ENCODE data around the gene MTERF2.

Gene MTERF2

DNA sequence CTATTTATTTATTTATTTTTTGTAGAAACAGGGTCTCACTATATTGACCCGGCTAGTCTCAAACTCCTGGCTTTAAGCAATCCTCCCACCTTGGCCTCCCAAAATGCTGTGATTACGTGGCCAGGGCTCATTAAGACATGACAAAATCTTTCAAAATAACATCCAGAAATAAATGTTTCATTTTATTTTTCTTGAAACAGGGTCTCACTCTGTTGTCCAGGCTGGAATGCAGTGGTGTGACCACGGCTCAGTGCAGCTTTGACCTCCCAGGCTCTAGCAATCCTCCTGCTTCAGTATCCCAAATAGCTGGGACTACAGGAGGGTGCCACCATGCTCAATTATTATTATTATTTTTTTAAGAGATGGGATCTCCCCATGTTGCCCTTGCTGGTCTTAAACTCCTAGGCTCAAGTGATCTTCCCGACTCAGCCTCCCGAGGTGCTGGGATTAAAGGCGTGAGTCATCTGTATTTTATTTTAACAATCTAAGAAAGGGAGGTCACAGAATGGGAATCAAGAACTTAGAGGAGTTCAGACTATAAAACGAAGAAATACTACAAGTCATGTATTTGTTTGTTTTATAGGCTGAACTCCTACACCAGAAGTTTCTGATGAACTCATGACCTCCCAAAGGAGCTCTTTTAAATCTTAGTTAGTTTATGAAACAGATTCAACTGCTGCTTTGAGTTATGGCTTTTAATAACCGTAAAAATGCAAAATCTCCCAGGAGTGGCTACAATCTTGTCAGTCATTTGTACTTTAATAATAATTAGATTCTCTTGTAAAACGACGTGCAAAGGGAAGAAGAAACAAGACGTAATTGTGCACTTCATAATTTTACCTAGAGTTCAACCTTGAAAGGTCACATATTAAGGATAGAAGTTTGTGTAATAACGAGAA, 33.3 kb downstream of the MTERF2 start:
- no peak for DNase-seq

DNA sequence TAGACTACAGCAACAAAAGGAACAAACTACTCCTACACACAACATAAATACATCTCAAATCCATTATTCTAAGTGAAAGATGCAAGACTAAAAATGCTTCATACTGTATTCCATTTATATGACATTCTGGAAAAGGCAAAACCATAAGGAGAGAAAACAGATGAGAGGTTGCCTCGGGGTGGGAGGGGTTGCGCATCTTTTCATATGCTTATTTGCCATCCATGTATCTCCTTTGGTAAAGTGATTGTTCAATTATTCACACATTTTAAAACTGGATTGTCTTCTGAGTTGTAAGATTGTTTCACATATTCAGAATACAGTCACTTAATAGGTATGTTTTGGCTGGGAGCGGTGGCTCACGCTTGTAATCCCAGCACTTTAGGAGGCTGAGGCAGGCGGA, 36.4 kb downstream of the MTERF2 start:
- DNase-seq, result no peak

DNA sequence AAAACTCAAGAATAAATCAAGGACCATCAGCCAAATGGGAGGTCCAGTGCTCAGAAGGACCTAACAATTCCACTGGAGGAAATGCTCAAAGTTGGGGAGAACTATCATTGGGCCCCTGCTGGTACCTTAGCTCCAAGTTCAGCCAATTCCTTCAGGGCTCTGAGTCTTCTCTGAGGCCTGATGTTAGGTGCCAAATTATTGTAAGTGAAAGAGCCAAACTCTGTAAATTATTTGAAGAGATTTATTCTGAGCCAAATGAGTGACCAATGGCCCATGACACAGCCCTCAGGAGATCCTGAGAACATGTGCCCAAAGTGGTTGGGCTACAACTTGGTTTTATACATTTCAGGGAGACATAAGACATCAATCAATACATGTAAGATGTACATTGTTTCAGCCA, 39.5 kb downstream of the MTERF2 start:
- no peak for DNase-seq

DNA sequence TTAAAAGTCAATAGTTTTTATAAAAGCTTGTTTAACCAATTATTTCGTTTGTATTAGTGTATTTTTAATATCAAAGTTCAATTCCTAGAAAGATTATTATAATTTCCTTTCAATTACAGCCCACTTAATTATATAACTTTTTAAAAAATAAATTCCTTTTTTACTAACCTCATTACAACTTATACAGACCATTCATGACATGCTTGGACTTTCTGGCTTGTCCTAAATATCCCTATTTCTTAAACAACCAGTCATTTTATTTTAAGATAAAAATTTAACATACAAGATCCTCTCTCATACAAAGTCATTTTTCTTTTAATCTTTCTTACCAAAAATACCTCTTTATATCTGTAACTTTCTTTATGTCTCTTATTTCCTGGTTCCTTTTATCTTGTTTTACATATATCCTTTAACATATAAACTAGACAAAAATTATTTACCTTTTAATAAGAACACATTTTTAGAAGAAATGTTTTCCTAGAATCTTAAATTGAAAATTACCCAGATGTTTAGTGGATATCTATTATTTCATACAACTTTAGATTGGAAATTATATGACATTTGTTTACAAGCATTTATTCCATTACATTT, 41.6 kb downstream of the MTERF2 start:
- no peak for DNase-seq

DNA sequence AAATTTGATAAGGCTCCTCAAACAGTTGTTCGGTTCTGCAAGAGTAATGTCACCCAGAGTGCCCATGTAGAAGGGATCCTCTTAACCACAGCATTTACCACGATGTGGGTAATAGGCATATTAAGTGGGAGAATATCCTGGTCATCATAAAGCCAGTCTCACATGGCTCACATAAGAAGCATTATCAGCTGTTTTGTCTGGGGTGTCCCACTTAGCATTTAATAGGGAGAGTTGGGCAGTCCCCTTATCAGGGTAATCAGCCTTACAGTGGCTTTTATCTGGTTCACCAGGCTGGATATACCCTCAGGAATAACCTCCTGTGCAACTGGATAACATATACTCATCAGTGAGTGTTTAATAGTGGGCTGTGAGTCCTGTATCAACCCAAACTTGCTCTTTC, 44.2 kb downstream of the MTERF2 start:
- no peak for DNase-seq

DNA sequence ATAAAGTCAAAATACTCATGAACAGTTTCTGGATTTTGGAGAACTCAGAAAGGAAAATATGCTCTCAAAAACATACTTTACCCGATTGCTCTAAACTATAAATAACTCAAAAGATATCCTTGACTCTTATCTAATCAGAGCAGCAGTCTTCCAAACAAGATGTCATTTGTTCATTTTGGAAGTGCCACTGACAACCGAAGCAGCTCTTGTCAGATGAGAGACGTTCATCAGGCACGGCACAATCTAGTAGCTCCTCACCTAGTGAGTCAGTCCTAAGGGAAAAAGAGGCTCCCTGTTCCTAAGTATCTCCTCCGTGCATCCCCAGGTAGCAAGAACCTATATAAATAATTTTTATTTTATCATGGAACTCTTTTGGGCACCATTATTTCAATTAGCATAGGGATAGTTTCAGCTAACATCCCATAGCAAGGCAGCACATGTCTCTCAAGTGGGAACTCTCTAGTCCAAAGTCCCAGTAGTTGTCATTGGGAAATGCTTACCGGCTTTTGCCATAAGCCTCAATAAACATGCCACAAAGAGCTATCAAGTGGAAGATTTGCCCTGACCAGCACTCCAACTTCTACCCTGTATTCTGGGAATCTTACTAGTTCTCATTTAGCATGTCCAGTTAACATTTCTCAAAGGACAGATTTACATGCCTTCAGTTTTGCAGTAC, 45.3 kb downstream of the MTERF2 start:
- DNase-seq, result no peak

DNA sequence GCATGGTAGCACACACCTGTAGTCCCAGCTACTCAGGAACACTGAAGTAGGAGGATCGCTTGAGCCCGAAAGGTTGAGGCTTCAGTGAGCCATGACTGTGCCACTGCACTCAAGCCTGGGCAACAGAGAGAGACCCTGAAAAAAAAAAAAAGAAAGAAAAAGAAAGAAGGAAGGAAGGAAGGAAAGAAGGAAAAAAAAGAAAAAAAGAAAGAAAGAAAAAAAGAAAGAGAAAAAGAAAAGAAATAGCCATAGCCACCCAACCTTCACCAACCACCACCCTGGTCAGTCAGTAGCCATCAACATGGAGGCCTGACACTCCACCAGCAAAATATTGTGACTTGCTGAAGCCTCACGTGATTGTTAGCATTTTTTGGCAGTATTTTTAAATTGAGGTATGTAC, 52.7 kb downstream of the MTERF2 start:
- DNase-seq, result no peak

Data from femur (tissue), 1 donor.